Uterus (tissue), 4 donors: Measurements from ENCODE around the gene SLC35E3. TPM values are rescaled to one million over a fixed set of nuclear protein-coding genes. Genes with fewer than 3 reads are reported as not detected.

Experiments
- DNase-seq, 2 donors: peaks; one replicate each; pipeline ENCODE4 v3.0.0-alpha.2; 2019 to 2020
- H3K27ac ChIP-seq, 2 donors: fragments of 200-600 bp; sonication (generic); 1 replicate in 1 of 2; 2 replicates in 1 of 2; pipeline ENCODE4 v1.5.1; 2016 to 2018
- H3K27me3 ChIP-seq, 2 donors: fragments of 200-600 bp; sonication (generic); one replicate each; pipeline ENCODE4 v1.5.1; 2018 to 2019; ENCODE audit warnings: control low read depth in 1 of 2
- H3K36me3 ChIP-seq, 2 donors: fragments of 200-600 bp; sonication (generic); one replicate each; pipeline ENCODE4 v1.5.1; 2019; ENCODE audit warnings: control low read depth in 1 of 2
- H3K4me1 ChIP-seq, 2 donors: fragments of 200-600 bp; sonication (generic); one replicate each; pipeline ENCODE4 v1.5.1; 2018 to 2019; ENCODE audit warnings: control low read depth in 1 of 2
- H3K4me3 ChIP-seq, 2 donors: fragments of 200-600 bp; sonication (generic); 1 replicate in 1 of 2; 2 replicates in 1 of 2; pipeline ENCODE4 v1.5.1; 2018 to 2019; ENCODE audit warnings: mild to moderate bottlenecking in 1 of 2
- H3K9me3 ChIP-seq, 2 donors: fragments of 200-600 bp; sonication (generic); one replicate each; pipeline ENCODE4 v1.5.1; 2019; ENCODE audit warnings: control low read depth in 1 of 2
- CTCF ChIP-seq, 4 experiments: fragments of 200-600 bp in 2 of 4; fragments of 450-650 bp in 2 of 4; sonication (generic) in 2 of 4; IDR thresholded peaks; one replicate each; pipeline ENCODE4 v1.5.1; 2016 to 2019; ENCODE audit warnings: antibody characterized with exemption in 4 of 4, mild to moderate bottlenecking in 2 of 4, moderate library complexity in 1 of 4
- POLR2A ChIP-seq, 2 donors: fragments of 450-650 bp; IDR thresholded peaks; one replicate each; pipeline ENCODE4 v1.6.1; 2016; ENCODE audit warnings: antibody characterized with exemption in 2 of 2, mild to moderate bottlenecking in 1 of 2, moderate library complexity in 1 of 2
- intact Hi-C: fragments of 100-400 bp; cut with DNase I; formaldehyde crosslinking; loops from one replicate; pipeline ENCODE4 v1.15.1; 2023; ENCODE audit warnings: low total_unique reads
- total RNA-seq, 4 donors: library from RNA; depleted of rRNA in 3 of 4; stranded (reverse); fragments of >200 nt in 3 of 4; gene quantifications; one replicate each; pipeline versions ENCODE4 v1.1.0 to v1.2.4, GENCODE V29; 2014 to 2023
- donor health status: DM: yes; HTN: yes; CAD: no.

The SLC35E3 gene
- total RNA-seq, 4 donors from 2014 or later = 0.29 to 15.3 (median 6.5) TPM; not detected in 1

DNA sequence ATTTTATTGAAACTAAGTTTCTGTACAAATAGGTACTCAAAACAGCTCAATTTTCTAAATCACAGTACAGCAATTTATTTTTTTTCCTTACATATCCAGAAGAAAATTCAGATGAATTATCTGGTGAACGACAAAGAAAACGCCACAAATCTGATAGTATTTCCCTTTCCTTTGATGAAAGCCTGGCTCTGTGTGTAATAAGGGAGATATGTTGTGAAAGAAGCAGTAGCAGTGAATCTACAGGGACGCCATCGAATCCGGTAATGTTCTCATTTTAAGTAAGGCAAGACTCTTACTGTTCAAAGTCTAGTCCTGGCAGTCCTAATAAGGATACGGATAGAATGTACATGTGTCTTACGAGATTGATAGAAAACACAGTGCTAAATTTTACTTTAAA, 82.7 kb downstream of the SLC35E3 start:
- intact Hi-C loops = no loop called here
- H3K4me1 ChIP-seq = no peaks in the 10 kb centered on the region
- no peak overlapping the region for H3K4me3 ChIP-seq
- no peak overlapping the region for H3K27ac ChIP-seq
- H3K27me3 ChIP-seq = no peaks in the 10 kb centered on the region
- DNase-seq = no peak
- H3K36me3 ChIP-seq = peaks cover 0 to 2% of the 10 kb centered on the region in 2 donors
- TF ChIP-seq CTCF (IDR thresholded peaks at IDR 0.05) = no peak
- TF ChIP-seq POLR2A (IDR thresholded peaks at IDR 0.05) = no peak
- no peaks in the 10 kb centered on the region for H3K9me3 ChIP-seq

Other genes starting within 250 kb of the SLC35E3 start
- 100 to 1,000 TPM; 166 to 257 (median 214) TPM for gene RAP1B, start 135.3 kb upstream of the SLC35E3 start, total RNA-seq
- gene NUP107, start 59.2 kb upstream of the SLC35E3 start, total RNA-seq = 100 to 1,000 TPM in 1 of 4 donors, 10 to 100 TPM in 3; 56.9 to 114 (median 78.9) TPM
- gene MDM2, start 62.0 kb downstream of the SLC35E3 start, total RNA-seq = 100 to 1,000 TPM in 1 of 4 donors, 10 to 100 TPM in 3; 64.0 to 124 (median 85.0) TPM
- gene CPM, start 187.0 kb downstream of the SLC35E3 start, total RNA-seq = 10 to 100 TPM in 2 of 4 donors, 1 to 10 TPM in 2; 4.4 to 20.0 (median 10.7) TPM